Mucosa of gallbladder (tissue), 1 donor: ENCODE measurements around the gene MTMR12. TPM values are rescaled to one million over a fixed set of nuclear protein-coding genes. Genes with fewer than 3 reads are reported as not detected.

Source experiments
- DNase-seq: peaks from one replicate; pipeline ENCODE4 v3.0.0-alpha.2; 2020; ENCODE audit warnings: low spot score
- total RNA-seq: library from RNA; stranded (reverse); gene quantifications from one replicate; pipeline ENCODE4 v1.2.1, GENCODE V29; 2021
- donor health status: DM: no; HTN: no; CAD: no.

MTMR12 gene
- total RNA-seq, 1 donor from 2014 or later = 40.8 TPM

GRCh38 chr5:32190095-32190494 lies 122.6 kb downstream of the MTMR12 start:
- DNase-seq = peak; percentile 40

GRCh38 chr5:32187675-32188074 lies 125.1 kb downstream of the MTMR12 start:
- DNase-seq = no peak

GRCh38 chr5:32182463-32183063 lies 130.2 kb downstream of the MTMR12 start:
- DNase-seq = no peak

Other genes with a start within 250 kb of the MTMR12 start
- gene GOLPH3, start 138.6 kb downstream of the MTMR12 start, total RNA-seq = 154 TPM
- gene ZFR, start 131.8 kb upstream of the MTMR12 start, total RNA-seq = 58.2 TPM